ENCODE results near the gene RIMOC1.

- no peak for TF ChIP-seq CTCF (IDR thresholded peaks at IDR 0.05; ENCODE audit: poor library complexity, severe bottlenecking)
- no peak for TF ChIP-seq EZH2 (IDR thresholded peaks at IDR 0.05; ENCODE audit: borderline replicate concordance, insufficient read depth, low read length, poor library complexity, severe bottlenecking)
- TF ChIP-seq RAD21 (conservative IDR thresholded peaks at IDR 0.05) = no peak
- TF ChIP-seq TAF1 (IDR thresholded peaks at IDR 0.05; ENCODE audit: low read depth) = no peak
Observed at GRCh38 chr5:41883936-41884335, 20.2 kb upstream of the RIMOC1 start.

All from neural cell (in vitro differentiated cells).